ENCODE results near the gene PSMD3.

The PSMD3 gene

GRCh38 chr17:39995438-39995837 lies 14.8 kb downstream of the PSMD3 start:
- in situ Hi-C loops (cut with MboI; ENCODE audit: low sequenced_read_pairs), result no loop called here

- in situ Hi-C loops (cut with MboI; ENCODE audit: low sequenced_read_pairs), result no loop called here
These were observed 15.6 kb downstream of the PSMD3 start for GRCh38 chr17:39996162-39996561.

GRCh38 chr17:39996800-39997199 lies 16.2 kb downstream of the PSMD3 start:
- in situ Hi-C loops (cut with MboI; ENCODE audit: low sequenced_read_pairs), result no loop called here

- in situ Hi-C loops (cut with MboI; ENCODE audit: low sequenced_read_pairs), result no loop called here
These were observed 16.9 kb downstream of the PSMD3 start for GRCh38 chr17:39997543-39997942.

GRCh38 chr17:39999067-39999466 lies 18.5 kb downstream of the PSMD3 start:
- in situ Hi-C loops (cut with MboI; ENCODE audit: low sequenced_read_pairs), result no loop called here

GRCh38 chr17:40000161-40000560 lies 19.6 kb downstream of the PSMD3 start:
- in situ Hi-C loops (cut with MboI; ENCODE audit: low sequenced_read_pairs), result loop anchor here (25.0 kb wide), 1 partner anchor 287 kb away; the partner anchor contains the start of gene CDC6

- in situ Hi-C loops (cut with MboI; ENCODE audit: low sequenced_read_pairs), result loop anchor here (25.0 kb wide), 1 partner anchor 286 kb away; the partner anchor contains the start of gene CDC6
These were observed 20.7 kb downstream of the PSMD3 start for GRCh38 chr17:40001335-40001734.

- in situ Hi-C loops (cut with MboI; ENCODE audit: low sequenced_read_pairs), result loop anchor here (25.0 kb wide), 1 partner anchor 283 kb away; the partner anchor contains the start of gene CDC6
These were observed 23.5 kb downstream of the PSMD3 start for GRCh38 chr17:40004072-40004471.

- in situ Hi-C loops (cut with MboI; ENCODE audit: low sequenced_read_pairs), result loop anchor here (25.0 kb wide), 1 partner anchor 283 kb away; the partner anchor contains the start of gene CDC6
These were observed 24.1 kb downstream of the PSMD3 start for GRCh38 chr17:40004712-40005111.

- in situ Hi-C loops (cut with MboI; ENCODE audit: low sequenced_read_pairs), result loop anchor here (25.0 kb wide), 1 partner anchor 282 kb away; the partner anchor contains the start of gene CDC6
These were observed 24.9 kb downstream of the PSMD3 start for GRCh38 chr17:40005520-40005919.

- in situ Hi-C loops (cut with MboI; ENCODE audit: low sequenced_read_pairs), result loop anchor here (25.0 kb wide), 1 partner anchor 276 kb away; the partner anchor contains the start of gene CDC6
These were observed 30.4 kb downstream of the PSMD3 start for GRCh38 chr17:40010946-40011500.

GRCh38 chr17:40012017-40012647 lies 31.5 kb downstream of the PSMD3 start:
- in situ Hi-C loops (cut with MboI; ENCODE audit: low sequenced_read_pairs), result loop anchor here (25.0 kb wide), 1 partner anchor 275 kb away; the partner anchor contains the start of gene CDC6

GRCh38 chr17:40014375-40014980 lies 33.9 kb downstream of the PSMD3 start:
- in situ Hi-C loops (cut with MboI; ENCODE audit: low sequenced_read_pairs), result loop anchor here (25.0 kb wide), 1 partner anchor 273 kb away; the partner anchor contains the start of gene CDC6

GRCh38 chr17:40015005-40015997 lies 34.7 kb downstream of the PSMD3 start, which contains the start of gene CSF3:
TSS of gene CSF3 (plus strand) at chr17:40015440. CDS start at chr17:40015475, 35 bp downstream.
- in situ Hi-C loops (cut with MboI; ENCODE audit: low sequenced_read_pairs), result loop anchor here (25.0 kb wide), 1 partner anchor 272 kb away; the partner anchor contains the start of gene CDC6

GRCh38 chr17:40015998-40016985 lies 35.7 kb downstream of the PSMD3 start:
- in situ Hi-C loops (cut with MboI; ENCODE audit: low sequenced_read_pairs), result loop anchor here (25.0 kb wide), 1 partner anchor 271 kb away; the partner anchor contains the start of gene CDC6

GRCh38 chr17:40017422-40018080 lies 36.9 kb downstream of the PSMD3 start:
- in situ Hi-C loops (cut with MboI; ENCODE audit: low sequenced_read_pairs), result loop anchor here (25.0 kb wide), 1 partner anchor 270 kb away; the partner anchor contains the start of gene CDC6

- in situ Hi-C loops (cut with MboI; ENCODE audit: low sequenced_read_pairs), result loop anchor here (25.0 kb wide), 1 partner anchor 269 kb away; the partner anchor contains the start of gene CDC6
These were observed 37.9 kb downstream of the PSMD3 start for GRCh38 chr17:40018211-40019121.

Data from HL-60/S4 treated with phorbol 12-myristate 13-acetate at 8.2 ng/mL for 4 days and 3 days (cell line).